Activated effector memory CD4-positive, alpha-beta T cell treated with Interleukin-2 at 50 U/mL for 16 hours (primary cell): ENCODE data around the gene C1orf159.

ENCODE experiments used
- DNase-seq: peaks from one replicate; pipeline ENCODE4 v3.0.0-alpha.2; 2020

C1orf159 gene

GRCh38 chr1:1049318-1050165 is 66.3 kb downstream of the C1orf159 start:
- DNase-seq = no peak

GRCh38 chr1:1048765-1049164 is 67.1 kb downstream of the C1orf159 start:
- DNase-seq = no peak

- no peak for DNase-seq
Measured at GRCh38 chr1:1047963-1048362, 67.9 kb downstream of the C1orf159 start.

- DNase-seq = no peak
Measured at GRCh38 chr1:1047407-1047806, 68.5 kb downstream of the C1orf159 start.

- no peak for DNase-seq
Measured at GRCh38 chr1:1046767-1047166, 69.1 kb downstream of the C1orf159 start.

GRCh38 chr1:1046243-1046642 is 69.6 kb downstream of the C1orf159 start:
- no peak for DNase-seq

- no peak for DNase-seq
Measured at GRCh38 chr1:1045129-1045528, 70.8 kb downstream of the C1orf159 start.

- DNase-seq = no peak
Measured at GRCh38 chr1:1044455-1045078, 71.3 kb downstream of the C1orf159 start.

GRCh38 chr1:1043921-1044320 is 72.0 kb downstream of the C1orf159 start:
- no peak for DNase-seq

- DNase-seq = no peak
Measured at GRCh38 chr1:1043411-1043810, 72.5 kb downstream of the C1orf159 start.

GRCh38 chr1:1042835-1043234 is 73.1 kb downstream of the C1orf159 start:
- no peak for DNase-seq

- no peak for DNase-seq
Measured at GRCh38 chr1:1041873-1042272, 74.0 kb downstream of the C1orf159 start.

- no peak for DNase-seq
Measured at GRCh38 chr1:1041092-1041523, 74.8 kb downstream of the C1orf159 start.

- peak; percentile 70 for DNase-seq
Measured at GRCh38 chr1:1040004-1040991, 75.6 kb downstream of the C1orf159 start.

GRCh38 chr1:1039145-1039910 is 76.6 kb downstream of the C1orf159 start:
- no peak for DNase-seq

GRCh38 chr1:1038694-1039093 is 77.2 kb downstream of the C1orf159 start:
- DNase-seq = no peak

GRCh38 chr1:1037366-1038327 is 78.2 kb downstream of the C1orf159 start:
- no peak for DNase-seq

- DNase-seq = no peak
Measured at GRCh38 chr1:1035291-1035943, 80.5 kb downstream of the C1orf159 start.

- DNase-seq = no peak
Measured at GRCh38 chr1:1034439-1034781, 81.5 kb downstream of the C1orf159 start.

- DNase-seq = no peak
Measured at GRCh38 chr1:1033731-1034438, 82.0 kb downstream of the C1orf159 start.
